GM21447 (cell line): ENCODE measurements around the gene AGPAT2.
A peak's percentile ranks its signal among the peaks of the same experiment; 100 is the strongest.

ENCODE experiments used
- ATAC-seq: cut with Tn5 transposase; IDR thresholded peaks from one replicate; pipeline ENCODE4 v1.9.1; 2021; ENCODE audit not compliant: unreplicated experiment

AGPAT2 gene

DNA sequence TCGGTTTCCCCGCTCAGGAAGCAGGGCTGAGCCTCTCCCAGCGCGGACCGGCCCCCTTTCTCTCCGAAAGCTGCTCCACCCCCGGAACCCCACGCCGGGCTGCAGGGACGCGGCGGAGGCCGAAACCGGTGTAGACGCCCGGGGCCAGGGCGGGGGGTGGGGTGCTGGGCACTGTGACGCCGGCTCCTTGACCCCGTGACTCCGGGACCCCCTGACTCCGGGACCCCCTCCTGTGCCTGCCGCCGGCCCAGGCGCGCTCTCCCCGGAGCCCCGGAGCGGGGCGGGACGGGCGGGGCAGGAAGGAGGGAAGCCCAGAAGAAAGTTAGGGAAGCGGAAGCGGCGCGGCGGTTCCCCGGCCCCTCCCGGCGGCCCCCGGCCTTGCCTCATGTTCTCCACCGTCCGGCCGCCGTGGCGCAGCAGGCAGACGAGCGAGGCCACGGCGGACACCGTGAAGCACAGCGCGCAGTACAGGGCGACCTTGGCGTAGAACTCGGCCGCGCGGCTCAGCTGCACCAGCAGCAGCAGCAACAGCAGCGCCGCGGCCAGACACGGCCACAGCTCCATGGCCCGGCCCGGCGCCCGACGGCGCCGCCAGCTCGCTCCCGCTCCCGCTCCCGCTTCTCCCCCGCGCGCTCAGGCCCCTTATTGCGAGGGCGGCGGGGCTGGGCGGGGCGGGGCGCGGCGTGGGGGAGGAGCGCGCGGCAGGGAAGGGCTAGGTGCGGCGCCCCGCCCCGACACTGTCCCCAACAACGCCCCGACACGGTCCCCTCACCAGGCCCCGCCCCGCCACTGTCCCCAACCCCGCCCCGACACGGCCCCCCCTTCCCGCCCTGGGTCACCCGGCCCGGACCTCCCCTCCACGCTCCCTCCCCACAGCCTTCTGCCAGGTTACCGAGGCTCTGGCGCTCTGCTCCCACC, at the start of gene AGPAT2:
Gene AGPAT2 (minus strand): TSS at position 664 of the 918 bp plus-strand sequence. CDS start 100 bp downstream, at position 564.
- peak; percentile 54 for ATAC-seq

DNA sequence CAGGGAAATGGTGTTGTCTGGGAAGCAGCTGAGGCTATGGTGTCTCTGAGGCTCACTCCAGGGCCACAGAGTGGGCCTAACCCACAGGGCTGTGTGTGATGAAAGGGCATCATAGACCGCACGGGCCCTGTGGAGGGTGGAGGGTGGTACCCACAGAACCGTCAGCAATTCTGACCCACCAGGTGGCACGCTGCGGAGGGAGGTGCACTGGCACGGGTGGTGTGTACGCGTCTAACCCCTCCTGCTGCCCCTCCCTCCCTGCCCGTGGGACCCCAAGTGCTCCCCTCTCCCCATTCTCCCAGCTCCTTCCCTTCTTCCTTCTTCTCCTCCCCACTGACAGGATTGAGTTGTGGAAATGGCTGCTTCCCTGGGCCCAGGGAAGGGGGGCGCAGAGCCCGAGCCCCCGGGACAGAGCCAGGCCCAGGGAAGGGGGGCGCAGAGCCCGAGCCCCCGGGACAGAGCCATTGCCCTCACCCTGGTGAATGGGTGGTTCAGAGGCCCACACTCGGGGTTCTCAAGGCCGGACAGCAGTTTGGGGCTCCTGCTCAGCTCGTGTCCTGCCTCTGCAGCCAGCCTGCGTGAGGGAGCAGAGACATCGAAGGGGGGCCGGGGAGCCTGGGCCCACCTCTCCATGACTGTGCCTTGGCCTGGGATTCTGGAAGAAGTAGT, 48.7 kb upstream of the AGPAT2 start:
- no peak for ATAC-seq

DNA sequence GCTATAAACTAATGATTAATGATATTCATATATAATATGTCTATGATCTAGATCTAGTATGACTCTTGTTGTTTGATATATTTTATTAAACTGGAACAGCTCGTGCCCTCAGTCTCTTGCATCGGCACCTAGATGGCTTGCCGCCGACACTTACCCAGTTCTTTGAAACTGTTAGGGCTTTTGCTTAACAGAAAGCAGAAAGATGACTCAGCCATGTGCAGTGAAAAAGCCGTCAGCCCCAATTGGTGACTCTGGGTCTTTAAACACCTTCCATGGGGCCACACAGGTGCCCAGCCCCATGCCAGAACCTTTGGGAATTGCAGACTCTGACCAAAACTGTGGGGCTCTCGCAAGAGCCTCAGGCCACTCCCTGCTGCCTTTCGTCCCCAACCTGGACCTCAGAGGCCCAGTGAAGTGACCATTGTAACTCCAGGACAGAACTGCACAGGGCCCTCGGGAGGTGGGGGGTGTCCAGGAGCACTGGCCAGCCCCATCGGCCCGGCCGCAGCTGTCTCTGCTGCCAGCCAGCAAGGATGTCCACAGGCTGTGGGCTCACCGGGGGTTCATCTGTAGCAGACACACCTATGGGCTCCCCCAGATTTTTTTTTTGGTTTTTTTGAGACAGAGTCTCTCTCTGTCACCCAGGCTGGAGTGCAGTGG, 47.7 kb upstream of the AGPAT2 start:
- ATAC-seq = no peak

DNA sequence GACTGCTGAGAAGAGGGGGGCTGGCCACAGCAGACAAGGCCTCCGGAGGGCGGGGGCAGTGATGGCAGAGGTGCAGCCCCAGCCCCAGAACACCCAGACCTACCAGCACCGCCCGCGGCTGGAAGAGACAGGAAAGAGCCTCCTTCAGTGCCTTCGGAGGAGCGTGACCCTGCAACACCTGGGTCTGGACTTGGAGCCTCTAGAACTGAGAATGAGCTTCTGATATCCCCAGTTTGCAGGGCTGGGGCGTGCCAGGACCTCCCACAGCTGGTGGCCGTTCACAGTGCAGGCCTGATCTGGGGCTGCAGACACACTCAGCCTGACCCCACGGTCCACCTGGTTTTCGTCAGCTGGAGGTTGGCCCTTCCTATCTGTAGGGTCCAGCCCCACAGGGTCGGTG, 46.4 kb upstream of the AGPAT2 start:
- no peak for ATAC-seq

DNA sequence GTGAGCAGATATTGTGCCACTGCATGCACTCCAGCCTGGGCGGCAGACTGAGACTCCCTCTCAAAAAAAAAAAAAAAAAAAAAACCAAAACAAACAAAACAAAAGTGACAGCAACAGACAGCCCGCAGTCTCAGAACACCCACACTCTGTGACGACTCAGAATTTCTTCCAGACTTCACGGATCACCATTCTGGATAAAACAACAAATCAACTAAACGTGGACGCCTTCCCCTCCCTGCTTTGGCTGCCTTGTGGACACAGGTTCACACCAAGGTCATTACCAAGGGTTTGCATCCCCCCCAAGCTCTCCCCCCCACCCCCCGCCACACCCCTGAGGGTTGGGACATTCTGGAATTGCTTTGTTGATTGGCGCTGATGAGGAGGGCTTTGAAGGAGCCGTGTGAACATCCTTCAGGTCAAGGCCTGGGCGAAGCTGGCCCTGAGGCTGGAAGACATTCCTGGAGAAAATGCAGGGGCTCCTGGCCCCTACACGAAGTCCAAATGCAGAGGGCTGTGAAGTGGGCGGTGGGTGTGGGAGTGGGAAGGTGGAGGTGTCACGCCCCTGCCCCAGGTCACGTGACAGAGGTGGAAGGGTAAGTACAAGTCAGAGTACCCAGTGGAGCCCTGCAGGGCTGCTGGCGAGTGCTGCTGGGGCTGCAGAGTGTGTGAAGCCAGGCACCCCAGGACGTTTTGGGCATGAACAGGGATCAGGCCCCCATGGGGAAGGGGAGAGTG, 45.4 kb upstream of the AGPAT2 start:
- no peak for ATAC-seq

DNA sequence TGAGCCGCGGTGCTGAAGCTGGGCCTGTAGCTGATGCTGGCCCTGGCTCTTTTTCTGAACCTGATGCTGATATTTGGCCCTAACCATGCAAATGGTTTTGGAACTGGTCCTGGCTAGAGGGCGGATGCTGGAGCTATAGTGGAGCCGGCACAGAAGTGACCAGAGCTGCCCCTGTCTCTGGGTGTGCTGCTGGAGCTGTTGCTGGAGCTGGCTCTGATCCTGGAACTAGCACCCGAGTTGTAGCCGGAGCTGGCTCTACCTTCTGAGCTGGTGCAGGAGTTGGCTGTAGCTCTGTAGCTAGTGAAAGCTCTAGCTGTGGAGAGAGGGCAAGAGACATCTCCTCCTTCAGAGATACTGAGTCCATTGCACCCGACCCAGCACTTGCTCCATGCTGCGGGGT, 42.7 kb upstream of the AGPAT2 start:
- ATAC-seq = no peak

DNA sequence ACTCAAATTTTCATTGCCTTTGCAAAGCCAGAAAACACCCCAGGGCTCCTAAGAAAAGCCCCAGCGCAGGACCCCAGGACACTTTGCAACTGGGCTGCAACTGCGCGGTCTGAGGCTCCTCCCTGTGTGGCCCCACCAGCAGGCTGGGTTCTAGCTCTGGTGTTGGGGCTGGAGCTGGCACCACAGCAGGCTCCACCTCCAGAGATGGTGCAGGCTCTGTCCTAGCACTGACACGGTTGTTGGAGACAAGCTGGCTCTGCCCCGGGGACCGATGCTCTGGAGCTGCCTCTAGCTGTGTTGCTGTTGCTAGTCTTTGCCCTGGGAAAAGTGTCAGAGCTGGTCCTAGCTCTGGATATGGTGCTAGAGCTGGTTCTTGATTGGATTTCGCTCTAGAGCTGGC, 41.9 kb upstream of the AGPAT2 start:
- no peak for ATAC-seq

DNA sequence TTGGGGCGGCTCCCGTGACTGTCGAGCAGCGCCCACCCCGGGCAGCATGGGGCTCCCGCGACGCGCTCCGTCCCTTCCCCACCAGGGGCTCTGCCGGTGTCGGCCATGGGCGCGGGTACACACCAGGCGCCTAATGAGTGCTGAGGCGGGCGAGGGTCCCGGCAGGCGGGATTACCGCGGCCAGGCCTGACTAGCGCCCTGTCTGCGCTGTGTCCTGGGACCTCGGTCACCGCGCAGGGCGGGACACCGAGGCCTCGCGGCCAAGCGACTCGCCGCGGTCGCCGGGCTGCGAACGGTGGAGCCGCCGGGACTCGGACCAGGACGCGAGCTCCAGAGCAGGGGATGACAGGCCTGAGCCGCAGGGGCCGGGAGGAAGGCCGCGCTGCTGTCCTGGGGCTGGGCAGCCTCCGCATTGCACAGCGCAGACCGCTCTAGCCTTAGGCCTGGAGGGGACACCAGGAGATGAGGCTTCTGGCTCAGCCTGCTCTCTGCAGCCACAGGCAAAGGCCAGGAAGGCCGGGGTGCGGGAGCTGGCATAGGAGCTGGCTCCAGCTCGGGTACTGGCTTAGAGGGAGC, 41.4 kb upstream of the AGPAT2 start:
- no peak for ATAC-seq

DNA sequence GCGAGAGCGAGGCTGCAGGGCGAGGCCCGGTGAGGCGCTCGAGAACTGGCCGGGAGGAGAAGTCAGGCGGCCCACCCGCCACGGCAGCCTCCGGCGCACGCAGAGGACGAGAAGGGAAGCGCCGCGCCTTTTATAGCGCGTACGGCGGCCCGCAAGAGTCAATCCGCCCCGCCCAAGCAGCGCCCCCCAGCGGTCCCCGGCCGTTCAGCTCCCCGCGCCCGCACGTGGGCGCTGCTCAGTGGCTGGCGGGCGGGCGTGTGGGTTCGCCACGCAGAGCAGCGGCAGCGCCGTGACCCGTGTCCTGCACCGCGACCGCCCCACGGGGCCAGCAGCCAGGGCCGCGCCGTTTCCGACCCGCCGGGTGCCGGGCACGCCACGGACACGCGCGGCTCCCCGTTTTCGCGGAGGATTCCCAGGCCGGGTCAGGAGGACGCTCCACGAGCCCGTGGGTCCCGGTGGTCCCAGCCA, 40.9 kb upstream of the AGPAT2 start:
- no peak for ATAC-seq

DNA sequence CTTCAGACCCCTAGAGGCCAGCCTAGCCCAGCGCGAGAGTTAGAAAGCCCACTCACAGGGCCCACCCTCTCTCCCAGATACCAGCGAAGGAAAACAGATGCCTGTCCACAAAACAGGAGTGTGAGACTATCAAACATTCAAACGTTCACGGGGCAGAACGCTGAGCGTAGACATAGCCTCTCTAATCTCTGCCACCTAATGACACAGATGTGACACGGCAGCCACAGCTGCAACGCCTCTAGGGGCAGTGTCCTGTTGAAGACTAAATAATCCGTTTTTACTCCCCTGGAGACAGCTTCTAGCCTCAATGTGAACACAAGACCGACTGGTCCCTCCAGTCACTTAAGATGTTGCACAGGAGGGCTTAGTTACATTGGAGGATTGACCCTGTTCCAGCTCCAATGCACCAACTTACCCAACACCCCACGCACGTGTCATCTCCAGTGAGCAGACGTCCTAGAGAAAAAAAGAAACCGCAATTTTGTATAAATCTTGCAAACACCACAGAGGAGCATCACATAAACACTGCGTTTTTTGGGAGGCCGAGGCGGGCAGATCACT, 39.5 kb upstream of the AGPAT2 start:
- no peak for ATAC-seq

DNA sequence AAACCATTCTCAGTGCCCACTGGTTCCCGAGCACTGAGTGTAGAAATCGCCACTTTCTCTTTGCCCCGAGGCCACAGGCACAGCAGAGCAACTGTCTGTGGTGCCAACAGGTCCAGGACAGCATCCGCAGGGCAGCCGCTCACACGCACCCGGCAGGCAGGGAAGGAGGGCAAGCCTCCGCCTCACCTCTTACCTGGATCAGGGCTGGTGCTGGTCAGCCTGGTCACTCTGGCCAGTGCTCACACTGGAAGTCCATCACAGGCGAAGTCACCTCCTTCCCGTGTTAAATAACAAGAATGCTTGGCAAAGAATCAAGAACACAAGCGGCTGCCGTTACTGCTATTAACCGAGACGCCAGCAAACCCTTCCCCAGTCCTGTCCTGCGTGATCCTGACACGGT, 38.9 kb upstream of the AGPAT2 start:
- no peak for ATAC-seq

DNA sequence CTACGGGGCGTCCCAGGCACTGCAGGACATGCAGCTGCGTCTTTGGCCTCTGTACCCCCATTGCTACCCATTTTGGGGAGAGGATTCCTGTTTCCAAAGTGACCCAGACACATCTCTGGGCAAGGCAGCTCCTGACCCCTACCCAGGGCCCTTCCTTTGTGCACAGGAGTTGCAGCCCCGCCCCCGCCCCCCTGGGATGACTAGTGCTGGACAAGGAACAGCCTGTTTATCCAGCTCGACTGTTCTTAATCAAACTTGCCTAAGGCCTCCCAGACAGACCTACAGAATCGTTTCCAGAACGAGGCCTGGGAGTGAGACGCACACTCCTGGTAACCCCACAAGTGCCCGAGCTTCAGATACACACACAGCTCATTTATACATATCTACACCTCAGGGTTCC, 38.4 kb upstream of the AGPAT2 start:
- no peak for ATAC-seq

DNA sequence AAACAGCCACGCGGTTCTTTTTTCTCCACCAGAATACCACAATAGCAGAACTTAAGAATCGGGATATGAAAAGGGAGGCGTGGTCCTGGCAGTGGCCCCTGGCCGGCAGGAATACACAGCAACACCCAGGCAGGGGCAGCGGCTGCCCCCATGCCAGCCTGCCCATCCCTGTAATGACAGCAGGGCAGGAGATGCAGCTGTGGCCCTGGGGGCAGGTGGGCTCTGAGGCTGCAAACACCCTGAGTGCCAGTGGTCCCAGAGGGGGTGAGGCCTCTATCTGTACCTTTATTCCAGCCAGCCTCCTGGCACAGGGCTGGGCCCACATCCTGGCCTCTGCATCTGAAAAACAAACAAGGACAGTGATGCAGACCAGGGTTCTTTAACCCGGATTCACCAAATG, 37.5 kb upstream of the AGPAT2 start:
- no peak for ATAC-seq

DNA sequence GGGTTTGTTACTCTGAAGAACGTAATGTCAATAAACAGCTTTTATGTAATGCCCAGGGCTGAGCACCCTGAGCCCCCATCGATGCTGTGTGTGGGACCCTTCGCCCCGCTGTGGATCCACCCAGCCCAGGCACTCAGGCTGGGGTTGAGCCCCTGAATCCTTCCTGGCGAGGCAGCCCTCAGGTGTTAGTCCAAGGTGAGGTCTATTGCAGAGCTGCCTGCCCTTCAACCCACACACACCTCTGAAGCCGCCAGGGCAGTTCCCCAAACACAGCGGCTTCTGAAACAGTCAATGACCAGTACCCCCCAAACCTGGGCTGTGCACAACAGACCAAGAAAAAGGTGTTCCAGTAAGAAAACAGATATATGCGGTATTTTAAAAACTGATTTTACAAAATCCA, 36.7 kb upstream of the AGPAT2 start:
- no peak for ATAC-seq

DNA sequence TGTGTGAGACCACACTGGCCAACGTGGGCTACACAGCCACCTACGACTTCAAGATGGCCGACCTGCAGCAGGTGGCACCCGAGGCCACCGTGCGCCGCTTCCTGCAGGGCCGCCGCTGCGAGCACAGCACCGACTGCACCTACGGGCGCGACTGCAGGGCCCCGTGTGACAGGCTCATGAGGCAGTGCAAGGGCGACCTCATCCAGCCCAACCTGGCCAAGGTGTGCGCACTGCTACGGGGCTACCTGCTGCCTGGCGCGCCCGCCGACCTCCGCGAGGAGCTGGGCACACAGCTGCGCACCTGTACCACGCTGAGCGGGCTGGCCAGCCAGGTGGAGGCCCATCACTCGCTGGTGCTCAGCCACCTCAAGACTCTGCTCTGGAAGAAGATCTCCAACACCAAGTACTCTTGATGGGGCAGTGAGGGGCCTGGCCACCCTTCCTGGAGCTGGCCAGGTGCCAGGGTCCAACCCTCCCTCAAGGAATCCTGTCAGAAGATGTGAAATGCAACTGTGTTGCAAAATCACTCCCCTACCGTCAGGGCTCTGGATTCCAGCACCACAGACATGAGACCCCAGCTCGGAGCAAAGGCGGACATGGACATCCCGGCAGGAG, 36.2 kb upstream of the AGPAT2 start:
- no peak for ATAC-seq

DNA sequence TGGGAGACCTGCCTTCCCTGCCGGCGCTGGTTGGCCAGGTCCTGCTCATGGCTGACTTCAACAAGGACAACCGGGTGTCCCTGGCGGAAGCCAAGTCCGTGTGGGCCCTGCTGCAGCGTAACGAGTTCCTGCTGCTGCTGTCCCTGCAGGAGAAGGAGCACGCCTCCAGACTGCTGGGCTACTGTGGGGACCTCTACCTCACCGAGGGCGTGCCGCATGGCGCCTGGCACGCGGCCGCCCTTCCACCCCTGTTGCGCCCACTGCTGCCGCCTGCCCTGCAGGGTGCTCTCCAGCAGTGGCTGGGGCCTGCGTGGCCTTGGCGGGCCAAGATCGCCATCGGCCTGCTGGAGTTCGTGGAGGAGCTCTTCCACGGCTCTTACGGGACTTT, 35.7 kb upstream of the AGPAT2 start:
- ATAC-seq = no peak

DNA sequence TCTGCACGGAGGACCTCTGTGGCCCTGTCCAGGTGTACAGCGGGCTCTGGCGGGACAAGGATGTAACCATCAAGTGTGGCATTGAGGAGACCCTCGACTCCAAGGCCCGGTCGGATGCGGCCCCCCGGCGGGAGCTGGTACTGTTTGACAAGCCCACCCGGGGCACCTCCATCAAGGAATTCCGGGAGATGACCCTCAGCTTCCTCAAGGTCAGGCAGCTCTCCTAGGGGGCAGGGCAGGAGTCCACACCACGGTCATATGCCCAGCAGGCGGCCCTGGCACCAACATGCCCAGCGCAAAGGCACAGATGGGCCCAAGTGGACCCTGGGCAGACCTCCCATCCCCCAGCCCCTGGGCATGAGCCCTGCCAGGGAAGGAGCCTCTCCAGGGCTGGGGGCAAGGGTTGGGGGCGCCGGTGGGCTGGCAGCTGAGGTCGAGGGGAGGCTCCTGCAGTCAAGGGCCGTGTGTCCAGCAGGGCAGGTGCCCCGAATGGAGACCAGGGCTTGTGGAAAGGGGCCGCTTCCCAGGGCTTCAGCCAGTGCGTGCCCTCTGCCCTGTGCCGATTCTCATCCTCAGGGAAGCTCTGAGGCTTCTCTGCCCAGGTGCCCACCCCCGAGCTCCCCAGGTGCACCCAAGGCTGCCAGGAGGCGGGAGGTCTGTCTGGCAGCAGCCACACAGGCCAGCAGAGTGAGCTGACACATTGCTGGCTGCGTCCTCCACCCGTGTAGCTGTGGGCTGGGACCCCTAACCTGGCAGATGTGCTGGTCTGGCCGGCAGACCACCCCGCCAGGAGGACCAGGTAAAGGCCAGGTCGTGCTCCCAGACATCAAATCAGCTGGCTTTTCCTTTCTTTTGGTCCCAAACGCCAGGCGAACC, 35.1 kb upstream of the AGPAT2 start:
- no peak for ATAC-seq

DNA sequence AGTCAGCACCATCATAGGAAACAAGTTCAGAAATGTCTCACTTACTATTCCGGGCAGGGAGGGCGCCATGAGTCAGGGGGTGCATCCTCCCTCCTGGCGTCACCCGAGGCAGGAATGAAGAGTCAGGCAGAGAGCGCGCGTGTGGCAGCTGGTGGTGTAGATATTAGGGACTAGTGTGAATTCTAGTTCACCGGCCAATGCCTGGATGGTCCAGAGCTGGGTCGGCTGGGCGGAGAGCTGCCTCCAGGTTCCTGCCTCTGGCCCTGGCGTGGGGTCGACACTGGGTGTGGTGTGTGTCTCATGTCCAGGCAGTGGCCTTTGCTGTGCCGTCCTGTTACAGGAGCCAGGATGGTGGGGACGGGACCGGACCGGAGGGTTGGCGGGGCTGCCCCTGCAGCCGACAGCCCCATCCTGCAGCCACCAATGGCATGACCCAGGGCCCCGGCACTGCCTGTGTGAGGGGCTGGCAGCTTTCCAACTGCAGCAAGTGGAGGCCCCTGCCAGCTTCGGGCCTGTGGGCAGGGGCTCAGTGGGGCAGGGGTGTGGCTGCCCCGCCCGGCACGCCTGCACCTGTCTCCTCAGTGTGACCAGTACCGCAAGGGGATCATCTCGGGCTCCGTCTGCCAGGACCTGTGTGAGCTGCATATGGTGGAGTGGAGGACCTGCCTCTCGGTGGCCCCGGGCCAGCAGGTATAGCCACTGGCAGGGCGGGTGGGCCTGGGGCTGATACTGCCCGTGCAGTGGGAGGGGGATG, 34.3 kb upstream of the AGPAT2 start:
- no peak for ATAC-seq
